GM08714 (cell line): ENCODE data around the gene PRKCA.

Source experiments
- H3K4me3 ChIP-seq: fragments of 200-500 bp; sonication (Bioruptor generic); 2 replicates; pipeline ENCODE4 v1.5.1; 2014; ENCODE audit warnings: mild to moderate bottlenecking, low read length, inconsistent platforms
- ZNF274 ChIP-seq: IDR thresholded peaks from 2 replicates; pipeline ENCODE4 v1.6.1; 2012; ENCODE audit warnings: mild to moderate bottlenecking, low read depth, low read length

Gene PRKCA

GRCh38 chr17:66548659-66549310, 246.4 kb downstream of the PRKCA start:
- H3K4me3 ChIP-seq: no peak overlapping the region
- no peak for TF ChIP-seq ZNF274

GRCh38 chr17:66549311-66549704, 246.9 kb downstream of the PRKCA start:
- TF ChIP-seq ZNF274: no peak
- H3K4me3 ChIP-seq: no peak overlapping the region

- no peak for TF ChIP-seq ZNF274
- H3K4me3 ChIP-seq: no peak overlapping the region
Measured at GRCh38 chr17:66549731-66550207, 247.4 kb downstream of the PRKCA start.

- no peak for TF ChIP-seq ZNF274
- H3K4me3 ChIP-seq: no peak overlapping the region
Measured at GRCh38 chr17:66551839-66552238, 249.4 kb downstream of the PRKCA start.

GRCh38 chr17:66552371-66552770, 250.0 kb downstream of the PRKCA start:
- no peak for TF ChIP-seq ZNF274
- H3K4me3 ChIP-seq: no peak overlapping the region

GRCh38 chr17:66555605-66556004, 253.2 kb downstream of the PRKCA start:
- no peak overlapping the region for H3K4me3 ChIP-seq
- TF ChIP-seq ZNF274: no peak

GRCh38 chr17:66557200-66557599, 254.8 kb downstream of the PRKCA start:
- H3K4me3 ChIP-seq: no peak overlapping the region
- no peak for TF ChIP-seq ZNF274

- H3K4me3 ChIP-seq: no peak overlapping the region
Measured at GRCh38 chr17:66557886-66558285, 255.5 kb downstream of the PRKCA start.

GRCh38 chr17:66560691-66561090, 258.3 kb downstream of the PRKCA start:
- H3K4me3 ChIP-seq: no peak overlapping the region
- no peak for TF ChIP-seq ZNF274

More at GRCh38 chr17:66557886-66558285, 255.5 kb downstream of the PRKCA start:
- TF ChIP-seq ZNF274: no peak

GRCh38 chr17:66562119-66562518, 259.7 kb downstream of the PRKCA start:
- H3K4me3 ChIP-seq: no peak overlapping the region
- TF ChIP-seq ZNF274: no peak

GRCh38 chr17:66564992-66565465, 262.6 kb downstream of the PRKCA start:
- no peak for TF ChIP-seq ZNF274
- H3K4me3 ChIP-seq: no peak overlapping the region

GRCh38 chr17:66567234-66568170, 265.1 kb downstream of the PRKCA start:
- no peak overlapping the region for H3K4me3 ChIP-seq
- no peak for TF ChIP-seq ZNF274

- no peak for TF ChIP-seq ZNF274
- no peak overlapping the region for H3K4me3 ChIP-seq
Measured at GRCh38 chr17:66569572-66569971, 267.2 kb downstream of the PRKCA start.

GRCh38 chr17:66570447-66571195, 268.2 kb downstream of the PRKCA start:
- no peak overlapping the region for H3K4me3 ChIP-seq
- TF ChIP-seq ZNF274: no peak
